Adrenal gland (tissue), 12 donors: ENCODE data around the gene BCAS3. TPM values are rescaled to one million over a fixed set of nuclear protein-coding genes. Genes with fewer than 3 reads are reported as not detected.

ENCODE experiments used
- DNase-seq, 7 donors: peaks; one replicate each; pipeline ENCODE4 v3.0.0-alpha.2; 2019 to 2020
- H3K27ac ChIP-seq, 5 donors: fragments of 200-600 bp; sonication (generic) in 4 of 5; 1 replicate in 3 of 5; 2 replicates in 2 of 5; pipeline versions ENCODE4 v1.5.1 to v1.8.0; 2016 to 2020; ENCODE audit warnings: mild to moderate bottlenecking in 1 of 5
- H3K27me3 ChIP-seq: fragments of 200-600 bp; 2 replicates; pipeline ENCODE4 v1.8.0; 2021
- H3K36me3 ChIP-seq, 2 donors: fragments of 200-600 bp; replicated peaks in 1 of 2; 1 replicate in 1 of 2; 2 replicates in 1 of 2; pipeline versions ENCODE4 v1.5.1 to v1.8.0; 2018 to 2022
- H3K4me1 ChIP-seq, 2 donors: fragments of 200-600 bp; replicated peaks in 1 of 2; 1 replicate in 1 of 2; 2 replicates in 1 of 2; pipeline versions ENCODE4 v1.5.1 to v1.8.0; 2018 to 2021
- H3K4me3 ChIP-seq, 4 donors: fragments of 200-600 bp; sonication (generic) in 3 of 4; one replicate each; pipeline ENCODE4 v1.5.1; 2016 to 2018
- H3K9me3 ChIP-seq, 3 donors: fragments of 200-600 bp; sonication (generic) in 1 of 3; replicated peaks in 1 of 3; 1 replicate in 2 of 3; 2 replicates in 1 of 3; pipeline versions ENCODE4 v1.5.1 to v1.8.0; 2016 to 2021
- CTCF ChIP-seq, 6 experiments: fragments of 450-650 bp in 4 of 6; fragments of 200-600 bp in 2 of 6; sonication (generic) in 1 of 6; IDR thresholded peaks; 1 replicate in 5 of 6; 2 replicates in 1 of 6; pipeline versions ENCODE4 v1.5.1 to v1.8.0; 2016 to 2021; ENCODE audit warnings: antibody characterized with exemption in 6 of 6, mild to moderate bottlenecking in 2 of 6, moderate library complexity in 1 of 6
- POLR2A ChIP-seq, 2 donors: fragments of 450-650 bp; IDR thresholded peaks; one replicate each; pipeline ENCODE4 v1.6.1; 2017; ENCODE audit warnings: antibody characterized with exemption in 2 of 2, mild to moderate bottlenecking in 2 of 2, moderate library complexity in 1 of 2
- WGBS, 4 donors: extraction: QIAGEN DNeasy Blood & Tissue Kit in 2 of 4; methylation state at CpG; one replicate each; pipeline versions ENCODE4 v1.1.5 to v1.1.7; 2013 to 2017; 5-methylcytosine and 5-hydroxymethylcytosine counted together
- intact Hi-C, 2 donors: fragments of 100-400 bp; cut with DNase I; formaldehyde crosslinking; loops; one replicate each; pipeline versions ENCODE4 v1.14.1 to v1.15.0; 2022 to 2023
- polyA plus RNA-seq, 3 donors: library from polyadenylated mRNA; stranded (reverse); fragments of 200-250 nt in 2 of 3; fragments of 350-450 nt in 1 of 3; fragmentation: Illumina TruSeq in 1 of 3; extraction: RNeasy Lipid Tissue Mini Kit (QIAGEN cat#74804) in 1 of 3; gene quantifications; one replicate each; pipeline ENCODE4 v1.2.3, GENCODE V29; 2013 to 2014
- total RNA-seq, 9 donors: library from RNA; depleted of rRNA in 4 of 9; stranded (reverse); fragments of >200 nt in 4 of 9; fragments of 120-200 nt in 1 of 9; fragmentation: NEBNext Ultra II Directional in 1 of 9; extraction: Animal tissue kit (Norgen Biotek cat#: 25700) in 1 of 9; gene quantifications; one replicate each; pipeline versions ENCODE4 v1.1.0 to v1.2.4, GENCODE V29; 2013 to 2023
- donor health status: healthy with polysubstance abuse.
- donor health status: Bipolar disorder and iron deficiency.
- donor health status: DM: yes; HTN: yes; CAD: no.
- donor health status: DM: no; HTN: no; CAD: no.
- donor health status: DM: no; HTN: no; CAD: no.
- donor health status: DM: yes; HTN: yes; CAD: no.

BCAS3 gene
- total and polyA plus RNA-seq, 12 donors = 9.4 to 105 (median 29.0) TPM

- Histone ChIP-seq H3K27ac (no peak overlapping the region), H3K4me3 (no peak overlapping the region), H3K27me3 (no peaks in the 10 kb centered on the region), H3K9me3 (no peaks in the 10 kb centered on the region), H3K36me3 (no peaks in the 10 kb centered on the region), H3K4me1 (peaks cover 0 to 17% of the 10 kb centered on the region in 2 donors)
- WGBS, 4 donors = 84 to 94% (median 86%) methylated on average over 2 of the region's 2 CpGs
- no peak for TF ChIP-seq POLR2A (IDR thresholded peaks at IDR 0.05)
- no peak for DNase-seq
- intact Hi-C loops = no loop called here
Observed at GRCh38 chr17:61149862-61150362, 472.3 kb downstream of the BCAS3 start.

GRCh38 chr17:61150686-61151299, 473.1 kb downstream of the BCAS3 start:
- Histone ChIP-seq H3K4me3 (no peak overlapping the region), H3K27me3 (no peaks in the 10 kb centered on the region), H3K9me3 (no peaks in the 10 kb centered on the region), H3K27ac (no peak overlapping the region), H3K36me3 (no peaks in the 10 kb centered on the region), H3K4me1 (peaks cover 0 to 9% of the 10 kb centered on the region in 2 donors)
- 64 to 72% (median 70%) methylated on average over 3 of the region's 3 CpGs for WGBS, 4 donors
- intact Hi-C loops = no loop called here
- DNase-seq = no peak
- TF ChIP-seq CTCF (IDR thresholded peaks at IDR 0.05) (no peak), POLR2A (IDR thresholded peaks at IDR 0.05) (no peak)

DNA sequence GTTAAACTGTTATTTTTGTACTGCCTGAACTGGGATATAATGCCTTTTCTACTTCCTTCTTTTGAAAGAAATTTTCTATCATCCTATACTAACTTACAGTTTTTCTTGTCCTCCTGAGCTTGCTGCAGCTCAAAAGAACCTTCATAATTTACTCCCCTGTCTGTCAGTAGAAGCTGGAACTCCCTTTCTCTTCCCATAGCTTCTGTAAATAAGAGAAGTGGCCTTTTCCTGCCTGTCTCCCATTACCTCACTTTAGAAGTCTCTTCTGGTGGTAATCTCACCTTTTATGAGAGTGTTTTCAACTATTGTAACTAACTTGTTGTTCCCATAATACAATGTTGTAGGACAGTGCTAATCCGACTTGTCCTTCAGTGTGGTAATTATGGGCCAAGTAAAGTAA, 475.2 kb downstream of the BCAS3 start:
- TF ChIP-seq CTCF (IDR thresholded peaks at IDR 0.05) = no peak
- TF ChIP-seq POLR2A (IDR thresholded peaks at IDR 0.05) = no peak
- H3K36me3 ChIP-seq = no peaks in the 10 kb centered on the region
- no peak overlapping the region for H3K27ac ChIP-seq
- H3K27me3 ChIP-seq = no peaks in the 10 kb centered on the region
- no peak for DNase-seq
- H3K4me3 ChIP-seq = no peak overlapping the region
- intact Hi-C loops = no loop called here
- H3K9me3 ChIP-seq = no peaks in the 10 kb centered on the region
- peaks cover 0 to 14% of the 10 kb centered on the region in 2 donors for H3K4me1 ChIP-seq
- 78 to 100% (median 95%) methylated on average over 1 of the region's 1 CpG for WGBS, 4 donors

DNA sequence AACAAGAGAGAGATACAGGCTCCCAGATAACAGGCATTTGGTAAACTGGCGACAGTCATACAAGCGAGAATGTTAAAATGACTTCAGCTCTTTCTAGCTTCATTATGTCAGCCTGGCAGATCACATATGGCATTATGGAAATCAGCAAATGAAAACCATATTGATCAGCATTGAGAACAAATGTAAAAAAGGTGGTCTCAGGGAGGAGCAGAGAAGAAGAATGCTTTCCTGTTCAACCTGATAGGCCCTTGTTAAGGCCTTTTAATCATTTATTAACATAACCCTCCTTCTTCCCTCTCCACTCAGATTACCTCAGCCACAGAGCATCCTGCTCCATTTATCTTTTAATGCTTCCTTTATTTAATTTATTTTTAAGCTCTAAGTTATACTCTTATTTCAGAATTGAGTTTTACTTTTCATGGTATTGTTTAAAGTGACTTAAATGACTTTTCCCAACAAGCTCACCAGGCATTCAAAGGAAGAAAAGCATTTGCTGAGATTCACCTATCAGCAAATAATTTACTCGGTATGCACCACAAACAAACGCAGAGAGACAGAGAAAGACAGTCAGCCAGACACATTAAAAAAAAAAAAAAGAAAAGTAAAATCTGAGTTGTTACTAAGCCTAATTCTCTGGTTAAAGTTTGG, 478.1 kb downstream of the BCAS3 start:
- DNase-seq = no peak
- no peaks in the 10 kb centered on the region for H3K36me3 ChIP-seq
- H3K27ac ChIP-seq = no peak overlapping the region
- WGBS, 4 donors = 82 to 93% (median 89%) methylated on average over 4 of the region's 4 CpGs
- intact Hi-C loops = no loop called here
- no peaks in the 10 kb centered on the region for H3K27me3 ChIP-seq
- peaks cover 0 to 16% of the 10 kb centered on the region in 2 donors for H3K4me1 ChIP-seq
- TF ChIP-seq POLR2A (IDR thresholded peaks at IDR 0.05) (no peak), CTCF (IDR thresholded peaks at IDR 0.05) (no peak)
- H3K4me3 ChIP-seq = no peak overlapping the region
- H3K9me3 ChIP-seq = no peaks in the 10 kb centered on the region
